Endothelial cell of umbilical vein (primary cell): ENCODE results near the gene CAMTA1. TPM values are rescaled to one million over a fixed set of nuclear protein-coding genes. Genes with fewer than 3 reads are reported as not detected.
"Not testable (repeated sequence)": the region's sequence is repeated elsewhere in the genome, so short reads cannot be mapped to it uniquely, and the experiment has no call there.

Experiments
- BruUV-seq: library from RNA; stranded (reverse); fragments of 400-500 nt; replicated peaks from 2 replicates; lab custom pipeline; 2021; lab: Mats Ljungman, UMichigan
- CTCF ChIA-PET: fragments of 300-600, 350-600 bp; sonication (Branson Sonifier 250); formaldehyde crosslinking; loops from one replicate; lab custom pipeline; 2021; ENCODE audit warnings: antibody characterized with exemption, inconsistent platforms; lab: Charles Lee
- POLR2A ChIA-PET: fragments of 300-600, 350-600 bp; sonication (Branson Sonifier 250); formaldehyde crosslinking; loops from one replicate; lab custom pipeline; 2021; ENCODE audit warnings: antibody characterized with exemption, inconsistent platforms; lab: Charles Lee
- DNase-seq: peaks from one replicate; pipeline ENCODE4 v3.0.0-alpha.2; 2011; ENCODE audit warnings: low read depth, low spot score
- FAIRE-seq: peaks from 2 replicates; lab custom pipeline; 2011; peaks lifted over from hg19 to GRCh38; lab: Jason Lieb, UNC
- H2AFZ ChIP-seq: 2 replicates; pipeline ENCODE4 v1.6.0; 2012; ENCODE audit warnings: low read depth, low read length, control low read depth, inconsistent platforms
- H3K27ac ChIP-seq: 2 replicates; pipeline ENCODE4 v1.5.1; 2011; ENCODE audit warnings: low read depth, mild to moderate bottlenecking, control low read depth, low read length, moderate library complexity; ENCODE audit not compliant: insufficient read depth
- H3K27me3 ChIP-seq, 2 experiments: 2 replicates each; pipeline versions ENCODE4 v1.6.0 to v1.6.1; 2011; ENCODE audit warnings: low read length in 2 of 2, mixed read lengths in 1 of 2; ENCODE audit not compliant: control insufficient read depth in 2 of 2, insufficient read depth in 2 of 2
- H3K36me3 ChIP-seq, 2 experiments: 2 replicates in 1 of 2; 3 replicates in 1 of 2; pipeline ENCODE4 v1.5.1; 2011; ENCODE audit warnings: low read length in 2 of 2, mild to moderate bottlenecking in 1 of 2, moderate library complexity in 1 of 2; ENCODE audit not compliant: control insufficient read depth in 2 of 2, insufficient read depth in 2 of 2; ENCODE audit errors: extremely low read depth in 1 of 2
- H3K4me1 ChIP-seq: 3 replicates; pipeline ENCODE4 v1.5.1; 2011; ENCODE audit warnings: mild to moderate bottlenecking, low read length; ENCODE audit not compliant: control insufficient read depth, insufficient read depth; ENCODE audit errors: extremely low read depth
- H3K4me2 ChIP-seq: 2 replicates; pipeline ENCODE4 v1.6.1; 2011; ENCODE audit warnings: low read length, control low read depth, mixed read lengths; ENCODE audit not compliant: insufficient read depth
- H3K4me3 ChIP-seq, 3 experiments: fragments of 200-600 bp in 1 of 3; sonication (generic), shearing (Covaris generic) in 1 of 3; replicated peaks in 1 of 3; 2 replicates each; pipeline ENCODE4 v1.5.1; 2011 to 2016; ENCODE audit warnings: control low read depth in 3 of 3, low read length in 3 of 3, mild to moderate bottlenecking in 2 of 3, inconsistent platforms in 1 of 3, low read depth in 1 of 3, moderate library complexity in 1 of 3; ENCODE audit not compliant: insufficient read depth in 1 of 3
- H3K79me2 ChIP-seq: 2 replicates; pipeline ENCODE4 v1.6.0; 2012; ENCODE audit warnings: low read length, inconsistent platforms; ENCODE audit not compliant: control insufficient read depth, insufficient read depth
- H3K9ac ChIP-seq: replicated peaks from 2 replicates; pipeline ENCODE3; 2011; ENCODE audit warnings: low read length, control low read depth; ENCODE audit not compliant: insufficient read depth; ENCODE audit errors: extremely low read depth
- H3K9me1 ChIP-seq: replicated peaks from 3 replicates; pipeline ENCODE4 v1.6.0; 2011; ENCODE audit warnings: mild to moderate bottlenecking, low read length; ENCODE audit not compliant: control insufficient read depth, insufficient read depth; ENCODE audit errors: extremely low read depth
- H3K9me3 ChIP-seq: replicated peaks from 2 replicates; pipeline ENCODE4 v1.5.1; 2012; ENCODE audit warnings: low read length, inconsistent platforms; ENCODE audit not compliant: control insufficient read depth, insufficient read depth
- H4K20me1 ChIP-seq: replicated peaks from 2 replicates; pipeline ENCODE3; 2011; ENCODE audit warnings: mild to moderate bottlenecking, low read length; ENCODE audit not compliant: control insufficient read depth, insufficient read depth; ENCODE audit errors: extremely low read depth
- EZH2 ChIP-seq: IDR thresholded peaks from 2 replicates; pipeline ENCODE4 v1.6.1; 2012; ENCODE audit warnings: borderline replicate concordance, low read depth, mild to moderate bottlenecking, moderate library complexity, low read length, inconsistent platforms; ENCODE audit not compliant: severe bottlenecking
- FOS ChIP-seq: IDR thresholded peaks from 2 replicates; pipeline ENCODE4 v1.6.1; 2011; ENCODE audit warnings: mild to moderate bottlenecking, low read length, moderate library complexity, borderline replicate concordance; ENCODE audit not compliant: insufficient read depth
- GATA2 ChIP-seq: IDR thresholded peaks from 2 replicates; pipeline ENCODE4 v1.7.0; 2011; ENCODE audit warnings: low read depth, mild to moderate bottlenecking, moderate library complexity, mixed read lengths, low read length; ENCODE audit not compliant: insufficient read length, insufficient read depth
- JUN ChIP-seq: IDR thresholded peaks from 2 replicates; pipeline ENCODE4 v1.6.1; 2011; ENCODE audit warnings: borderline replicate concordance, low read depth; ENCODE audit not compliant: insufficient read length, insufficient read depth
- MYC ChIP-seq: IDR thresholded peaks from one replicate; pipeline ENCODE4 v1.6.1; 2011; ENCODE audit warnings: mild to moderate bottlenecking, low read depth, low read length
- POLR2A ChIP-seq: IDR thresholded peaks from 2 replicates; pipeline ENCODE4 v1.6.1; 2012; ENCODE audit warnings: low read depth, mild to moderate bottlenecking, control low read depth, low read length
- POLR2AphosphoS5 ChIP-seq: IDR thresholded peaks from 2 replicates; pipeline ENCODE4 v1.6.1; 2012; ENCODE audit warnings: low read depth, mild to moderate bottlenecking, control low read depth, low read length, moderate library complexity; ENCODE audit not compliant: insufficient read depth
- dilution Hi-C: fragments of 300-500 bp; cut with MboI; formaldehyde crosslinking; loops from one replicate; pipeline ENCODE4 v1.15.0; 2019; ENCODE audit warnings: low sequenced_read_pairs; ENCODE audit not compliant: extremely low pct_ligation_motif_present
- intact Hi-C: fragments of 100-400 bp; cut with micrococcal nuclease; formaldehyde crosslinking; loops from one replicate; pipeline ENCODE4 v1.10.0; 2022
- polyA plus RNA-seq, 4 experiments: library from polyadenylated mRNA; depleted of rRNA in 3 of 4; stranded (reverse) in 3 of 4; unstranded in 1 of 4; fragments of >200 nt; gene quantifications; 2 replicates each; pipeline versions ENCODE4 v1.2.1 to v1.2.3, GENCODE V29; 2011 to 2012; ENCODE audit warnings: missing spikeins in 1 of 4
- total RNA-seq: library from RNA; stranded (reverse); gene quantifications from 2 replicates; pipeline ENCODE4 v1.2.3, GENCODE V29; 2021
- TF ChIP-seq, protein P1 (sequence below), 2 donors: IDR thresholded peaks; 1 replicate in 1 of 2; 2 replicates in 1 of 2; pipeline ENCODE4 v1.5.1; 2011; ENCODE audit warnings: low read length in 2 of 2, mild to moderate bottlenecking in 2 of 2, moderate library complexity in 2 of 2, control low read depth in 1 of 2, inconsistent platforms in 1 of 2, low read depth in 1 of 2; ENCODE audit not compliant: insufficient read depth in 1 of 2; ENCODE audit errors: extremely low read depth in 1 of 2
- TF ChIP-seq, protein P2 (sequence below): IDR thresholded peaks from 2 replicates; pipeline ENCODE4 v1.6.1; 2011; ENCODE audit not compliant: insufficient read depth, insufficient read length

Gene CAMTA1
- total and polyA plus RNA-seq, 2 donors (not counting 3 experiments of a cell fraction or from before 2014, with no cell fraction given): 50.8 to 92.7 TPM

GRCh38 chr1:7707527-7707926, 922.3 kb downstream of the CAMTA1 start:
- H2AFZ ChIP-seq: no peak overlapping the region
- H3K36me3 ChIP-seq: no peaks in the 10 kb centered on the region
- no peak overlapping the region for H3K9ac ChIP-seq
- H3K9me1 ChIP-seq: no peaks in the 10 kb centered on the region
- TF ChIP-seq GATA2 (no peak), POLR2AphosphoS5 (no peak), JUN (no peak), FOS (no peak), MYC (no peak), EZH2 (no peak), POLR2A (no peak)
- TF ChIP-seq, protein P1, sequence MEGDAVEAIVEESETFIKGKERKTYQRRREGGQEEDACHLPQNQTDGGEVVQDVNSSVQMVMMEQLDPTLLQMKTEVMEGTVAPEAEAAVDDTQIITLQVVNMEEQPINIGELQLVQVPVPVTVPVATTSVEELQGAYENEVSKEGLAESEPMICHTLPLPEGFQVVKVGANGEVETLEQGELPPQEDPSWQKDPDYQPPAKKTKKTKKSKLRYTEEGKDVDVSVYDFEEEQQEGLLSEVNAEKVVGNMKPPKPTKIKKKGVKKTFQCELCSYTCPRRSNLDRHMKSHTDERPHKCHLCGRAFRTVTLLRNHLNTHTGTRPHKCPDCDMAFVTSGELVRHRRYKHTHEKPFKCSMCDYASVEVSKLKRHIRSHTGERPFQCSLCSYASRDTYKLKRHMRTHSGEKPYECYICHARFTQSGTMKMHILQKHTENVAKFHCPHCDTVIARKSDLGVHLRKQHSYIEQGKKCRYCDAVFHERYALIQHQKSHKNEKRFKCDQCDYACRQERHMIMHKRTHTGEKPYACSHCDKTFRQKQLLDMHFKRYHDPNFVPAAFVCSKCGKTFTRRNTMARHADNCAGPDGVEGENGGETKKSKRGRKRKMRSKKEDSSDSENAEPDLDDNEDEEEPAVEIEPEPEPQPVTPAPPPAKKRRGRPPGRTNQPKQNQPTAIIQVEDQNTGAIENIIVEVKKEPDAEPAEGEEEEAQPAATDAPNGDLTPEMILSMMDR (IDR thresholded peaks at IDR 0.05; ENCODE audit: extremely low read depth in 1 of 2, insufficient read depth in 1 of 2, low read depth in 1 of 2, low read length in 2 of 2): no peak
- TF ChIP-seq, protein P2, sequence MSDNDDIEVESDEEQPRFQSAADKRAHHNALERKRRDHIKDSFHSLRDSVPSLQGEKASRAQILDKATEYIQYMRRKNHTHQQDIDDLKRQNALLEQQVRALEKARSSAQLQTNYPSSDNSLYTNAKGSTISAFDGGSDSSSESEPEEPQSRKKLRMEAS: no peak
- intact Hi-C loops (no loop called here), dilution Hi-C loops (no loop called here)
- no peaks in the 10 kb centered on the region for H3K4me1 ChIP-seq
- H4K20me1 ChIP-seq: no peaks in the 10 kb centered on the region
- DNase-seq (no peak), FAIRE-seq (no peak)
- no TSS peak for BruUV-seq
- no peaks in the 10 kb centered on the region for H3K9me3 ChIP-seq
- CTCF ChIA-PET: no interaction called here
- no peak overlapping the region for H3K4me2 ChIP-seq
- H3K79me2 ChIP-seq: no peaks in the 10 kb centered on the region
- POLR2A ChIA-PET: no interaction called here
- H3K27ac ChIP-seq: no peak overlapping the region
- H3K27me3 ChIP-seq: peaks cover 14 to 17% of the 10 kb centered on the region in 2 experiments
- no peak overlapping the region for H3K4me3 ChIP-seq

DNA sequence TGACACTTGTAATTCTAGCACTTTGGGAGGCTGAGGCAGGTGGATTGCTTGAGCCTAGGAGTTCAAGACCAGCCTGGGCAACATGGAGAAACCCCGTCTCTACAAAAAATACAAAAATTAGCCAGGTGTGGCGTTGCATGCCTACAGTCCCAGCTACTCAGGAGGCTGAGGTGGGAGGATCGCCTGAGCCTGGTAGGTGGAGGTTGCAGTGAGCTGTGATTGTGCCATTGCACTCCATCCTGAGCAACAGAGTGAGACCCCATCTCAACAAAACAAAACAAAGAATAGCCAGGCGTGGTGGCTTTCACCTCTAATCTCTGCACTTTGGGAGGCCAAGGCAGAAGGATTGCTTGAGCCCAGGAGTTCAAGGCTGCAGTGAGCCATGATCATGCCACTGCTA, 922.8 kb downstream of the CAMTA1 start:
- DNase-seq, intact Hi-C loops, H3K4me1 ChIP-seq, H3K36me3 ChIP-seq, H3K4me2 ChIP-seq, POLR2A ChIA-PET, H3K9ac ChIP-seq, H3K9me3 ChIP-seq, BruUV-seq, H3K4me3 ChIP-seq, H3K9me1 ChIP-seq, dilution Hi-C loops, H3K27ac ChIP-seq, H4K20me1 ChIP-seq, FAIRE-seq, H3K79me2 ChIP-seq, H2AFZ ChIP-seq: not testable (repeated sequence)
- H3K27me3 ChIP-seq: peaks cover 8 to 13% of the 10 kb centered on the region in 2 experiments
- CTCF ChIA-PET: interaction anchor here (1.0 to 2.7 kb wide), 3 partner anchors 39 to 49 kb away, joined by 3 to 12 read pairs (median 4); no protein-coding TSS in a partner anchor
